HG03135 (cell line): ENCODE results near the gene RAB34.

Experiments
- ATAC-seq: cut with Tn5 transposase; IDR thresholded peaks from one replicate; pipeline ENCODE4 v1.9.1; 2021; ENCODE audit warnings: mild to moderate bottlenecking, moderate library complexity; ENCODE audit not compliant: unreplicated experiment

RAB34 gene

GRCh38 chr17:28712705-28713415, 4.8 kb downstream of the RAB34 start:
- no peak for ATAC-seq

- no peak for ATAC-seq
These were observed 5.5 kb downstream of the RAB34 start for GRCh38 chr17:28712032-28712704.

GRCh38 chr17:28711723-28712031, 6.0 kb downstream of the RAB34 start, which contains the start of gene PROCA1:
PROCA1 (minus strand) TSS chr17:28711888; CDS start chr17:28711660, 228 bp downstream.
- peak; percentile 15 for ATAC-seq

GRCh38 chr17:28710861-28711722, 6.6 kb downstream of the RAB34 start:
- peak; percentile 69 for ATAC-seq

- ATAC-seq = no peak
These were observed 10.3 kb downstream of the RAB34 start for GRCh38 chr17:28707339-28707720.

- ATAC-seq = no peak
These were observed 11.0 kb downstream of the RAB34 start for GRCh38 chr17:28706471-28707338.

- ATAC-seq = no peak
These were observed 11.8 kb downstream of the RAB34 start for GRCh38 chr17:28705728-28706334.

- ATAC-seq = no peak
These were observed 12.5 kb downstream of the RAB34 start for GRCh38 chr17:28705074-28705659.

GRCh38 chr17:28704219-28704858, 13.3 kb downstream of the RAB34 start:
- ATAC-seq = no peak

- no peak for ATAC-seq
These were observed 14.0 kb downstream of the RAB34 start for GRCh38 chr17:28703552-28704218.

GRCh38 chr17:28702752-28703150, 14.9 kb downstream of the RAB34 start:
- no peak for ATAC-seq

- no peak for ATAC-seq
These were observed 15.5 kb downstream of the RAB34 start for GRCh38 chr17:28702026-28702751.

GRCh38 chr17:28700830-28701492, 16.7 kb downstream of the RAB34 start:
- no peak for ATAC-seq

GRCh38 chr17:28700278-28700677, 17.4 kb downstream of the RAB34 start:
- ATAC-seq = no peak

- ATAC-seq = no peak
These were observed 19.3 kb downstream of the RAB34 start for GRCh38 chr17:28698253-28698941.

GRCh38 chr17:28693869-28694268, 23.8 kb downstream of the RAB34 start:
- ATAC-seq = no peak

GRCh38 chr17:28689011-28689410, 28.7 kb downstream of the RAB34 start:
- no peak for ATAC-seq
